HepG2 (cell line): ENCODE results near the gene HNRNPF.

Experiments
- CBX1 ChIP-seq: IDR thresholded peaks from one replicate; pipeline ENCODE4 v1.6.1; 2016; ENCODE audit warnings: antibody characterized with exemption, low read depth
- ELF4 ChIP-seq: sonication (generic); formaldehyde crosslinking; IDR thresholded peaks from 2 replicates; pipeline ENCODE4 v1.5.0; 2020; ENCODE audit warnings: missing genetic modification reagents, mild to moderate bottlenecking, moderate library complexity, borderline replicate concordance
- ESRRA ChIP-seq: sonication (generic); formaldehyde crosslinking; IDR thresholded peaks from 2 replicates; pipeline ENCODE4 v1.5.1; 2020; ENCODE audit warnings: mild to moderate bottlenecking, low read depth, missing genetic modification reagents
- NR2C2 ChIP-seq: sonication (generic); formaldehyde crosslinking; IDR thresholded peaks from 2 replicates; pipeline ENCODE4 v1.4.0; 2020; ENCODE audit warnings: missing genetic modification reagents, mild to moderate bottlenecking, moderate library complexity, borderline replicate concordance
- POLR2AphosphoS2 ChIP-seq: IDR thresholded peaks from 2 replicates; pipeline ENCODE4 v1.6.1; 2011; ENCODE audit warnings: low read depth, low read length, improper control_type of control experiment
- SP1 ChIP-seq, 2 experiments: fragments of 450-650 bp in 1 of 2; sonication (generic) in 1 of 2; formaldehyde crosslinking in 1 of 2; IDR thresholded peaks; 2 replicates each; pipeline versions ENCODE4 v1.4.0 to v1.6.1; 2016 to 2020; ENCODE audit warnings: missing genetic modification reagents in 1 of 2
- SRF ChIP-seq: IDR thresholded peaks from 2 replicates; pipeline ENCODE4 v1.6.1; 2011; ENCODE audit warnings: mild to moderate bottlenecking, low read depth, low read length, moderate library complexity
- ZIK1 ChIP-seq: sonication (generic); formaldehyde crosslinking; IDR thresholded peaks from 2 replicates; pipeline ENCODE4 v1.5.0; 2020; ENCODE audit warnings: mild to moderate bottlenecking, low read depth, missing genetic modification reagents, borderline replicate concordance
- TF ChIP-seq, protein P1 (sequence below): sonication (generic); formaldehyde crosslinking; IDR thresholded peaks from 2 replicates; pipeline ENCODE4 v1.5.1; 2020; ENCODE audit warnings: missing genetic modification reagents, mild to moderate bottlenecking, borderline replicate concordance
- TF ChIP-seq, protein P2 (sequence below): sonication (generic); formaldehyde crosslinking; IDR thresholded peaks from 2 replicates; pipeline ENCODE4 v1.5.0; 2020; ENCODE audit warnings: mild to moderate bottlenecking, missing genetic modification reagents, moderate library complexity

DNA sequence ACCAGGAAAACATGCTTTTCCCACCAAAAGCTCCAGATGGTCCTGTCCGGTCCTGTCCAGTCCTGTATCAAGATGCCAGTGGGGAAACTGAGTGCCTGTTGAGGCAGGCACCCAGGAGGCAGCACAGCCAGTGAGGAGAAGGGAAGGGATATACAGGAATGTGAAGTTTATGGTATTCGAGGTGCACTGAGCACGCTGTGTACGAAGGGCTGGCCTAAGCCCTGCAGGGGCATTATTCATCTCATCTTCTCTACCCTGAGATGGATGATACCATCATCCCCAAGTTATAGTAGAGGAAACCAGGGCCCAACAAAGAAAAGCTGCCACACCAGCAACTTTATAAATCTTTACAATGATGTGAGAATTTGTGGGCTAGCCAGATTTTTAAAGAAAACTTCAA, 61.0 kb downstream of the HNRNPF start:
- TF ChIP-seq ZIK1 (no peak), SRF (no peak), ELF4 (no peak), CBX1 (no peak), POLR2AphosphoS2 (no peak), NR2C2 (CRISPR knock-in tag) (no peak), SP1 (IDR thresholded peaks at IDR 0.05) (no peak), SP1 (CRISPR knock-in tag; IDR thresholded peaks at IDR 0.05) (no peak), ESRRA (CRISPR knock-in tag) (no peak)
- TF ChIP-seq, protein P1, sequence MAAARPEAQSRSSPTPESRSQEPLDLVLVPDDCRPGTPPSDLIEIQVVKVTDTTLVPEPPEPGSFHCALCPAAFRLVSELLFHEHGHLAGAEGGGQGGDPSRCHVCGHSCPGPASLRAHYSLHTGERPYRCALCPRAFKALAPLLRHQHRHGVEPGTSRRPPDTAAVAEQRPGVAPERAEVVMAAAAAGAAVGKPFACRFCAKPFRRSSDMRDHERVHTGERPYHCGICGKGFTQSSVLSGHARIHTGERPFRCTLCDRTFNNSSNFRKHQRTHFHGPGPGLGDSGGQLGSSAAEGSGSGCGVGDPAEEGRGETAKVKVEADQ (CRISPR knock-in tag) = no peak
- TF ChIP-seq, protein P2, sequence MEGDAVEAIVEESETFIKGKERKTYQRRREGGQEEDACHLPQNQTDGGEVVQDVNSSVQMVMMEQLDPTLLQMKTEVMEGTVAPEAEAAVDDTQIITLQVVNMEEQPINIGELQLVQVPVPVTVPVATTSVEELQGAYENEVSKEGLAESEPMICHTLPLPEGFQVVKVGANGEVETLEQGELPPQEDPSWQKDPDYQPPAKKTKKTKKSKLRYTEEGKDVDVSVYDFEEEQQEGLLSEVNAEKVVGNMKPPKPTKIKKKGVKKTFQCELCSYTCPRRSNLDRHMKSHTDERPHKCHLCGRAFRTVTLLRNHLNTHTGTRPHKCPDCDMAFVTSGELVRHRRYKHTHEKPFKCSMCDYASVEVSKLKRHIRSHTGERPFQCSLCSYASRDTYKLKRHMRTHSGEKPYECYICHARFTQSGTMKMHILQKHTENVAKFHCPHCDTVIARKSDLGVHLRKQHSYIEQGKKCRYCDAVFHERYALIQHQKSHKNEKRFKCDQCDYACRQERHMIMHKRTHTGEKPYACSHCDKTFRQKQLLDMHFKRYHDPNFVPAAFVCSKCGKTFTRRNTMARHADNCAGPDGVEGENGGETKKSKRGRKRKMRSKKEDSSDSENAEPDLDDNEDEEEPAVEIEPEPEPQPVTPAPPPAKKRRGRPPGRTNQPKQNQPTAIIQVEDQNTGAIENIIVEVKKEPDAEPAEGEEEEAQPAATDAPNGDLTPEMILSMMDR (CRISPR knock-in tag) = no peak
